Stimulated activated CD4-positive, alpha-beta T cell treated with anti-CD3 and anti-CD28 coated beads, Interleukin-4, amount 100 ng/mL, for 24 hours (primary cell): Measurements from ENCODE around the gene EEF2K.
"Not testable (repeated sequence)": the region's sequence is repeated elsewhere in the genome, so short reads cannot be mapped to it uniquely, and the experiment has no call there.

Experiments
- DNase-seq: peaks from one replicate; pipeline ENCODE4 v3.0.0-alpha.2; 2020

EEF2K gene

DNA sequence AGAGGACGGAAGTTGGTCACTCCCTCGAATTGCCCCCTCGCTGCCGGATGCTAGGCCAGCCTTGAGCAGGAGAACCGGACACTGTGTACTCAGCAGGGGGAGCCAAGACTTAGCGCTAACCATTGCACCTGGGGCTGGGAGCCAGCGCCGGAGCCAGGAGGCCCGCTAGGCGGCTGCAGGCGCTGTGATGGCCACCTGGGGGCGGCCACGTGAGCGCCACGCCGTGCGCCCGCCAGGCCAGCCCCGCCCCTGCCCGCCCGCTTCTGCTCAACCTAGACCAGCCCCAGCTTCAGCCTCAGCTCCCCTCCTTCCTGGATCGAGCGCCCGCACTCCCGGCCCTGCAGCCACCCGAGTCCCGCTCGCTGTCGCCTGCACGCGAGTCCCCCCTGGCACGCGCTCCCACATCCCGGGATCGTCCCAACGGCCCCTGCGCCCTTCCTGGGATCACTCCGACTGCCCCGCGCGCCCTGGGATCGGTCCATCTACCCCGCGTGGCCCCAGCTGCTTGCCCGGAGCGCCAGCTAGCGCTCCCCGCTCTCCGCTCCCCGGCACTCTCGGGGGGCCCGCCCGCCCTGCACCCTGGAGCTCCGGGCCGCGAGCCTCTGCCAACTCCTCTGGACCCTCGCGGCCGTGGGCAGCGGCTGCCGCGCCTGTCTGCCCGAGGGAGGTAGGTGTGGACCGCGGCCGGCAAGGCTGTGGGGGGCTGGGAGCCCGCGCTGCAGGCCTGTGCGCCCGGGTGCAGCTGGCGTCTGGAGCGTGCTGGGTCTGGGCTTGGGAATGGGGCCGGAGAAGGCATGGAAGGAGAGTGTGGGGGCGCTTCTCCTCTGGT lies at the start of gene EEF2K:
TSS of gene EEF2K (plus strand) at position 266 of the 829 bp plus-strand sequence. CDS start 19,452 bp downstream, outside the sequence.
- peak; percentile 82 for DNase-seq

DNA sequence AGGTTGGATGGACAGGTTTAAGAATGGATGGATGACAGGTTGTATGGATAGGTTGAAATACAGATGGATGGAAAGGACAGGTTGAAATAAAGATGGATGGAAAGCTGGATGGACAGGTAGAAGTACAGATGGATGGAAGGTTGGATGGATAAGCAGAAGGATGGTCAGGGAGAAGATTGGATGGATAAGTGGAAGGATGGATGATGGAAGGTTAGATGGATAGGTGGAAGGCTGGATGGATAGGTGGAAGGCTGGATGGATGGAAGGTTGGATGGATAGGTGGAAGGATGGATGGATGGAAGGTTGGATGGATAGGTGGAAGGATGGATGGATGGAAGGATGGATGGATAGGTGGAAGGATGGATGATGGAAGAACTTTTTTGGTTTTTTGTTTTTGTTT lies 44.7 kb upstream of the EEF2K start:
- DNase-seq = no peak

DNA sequence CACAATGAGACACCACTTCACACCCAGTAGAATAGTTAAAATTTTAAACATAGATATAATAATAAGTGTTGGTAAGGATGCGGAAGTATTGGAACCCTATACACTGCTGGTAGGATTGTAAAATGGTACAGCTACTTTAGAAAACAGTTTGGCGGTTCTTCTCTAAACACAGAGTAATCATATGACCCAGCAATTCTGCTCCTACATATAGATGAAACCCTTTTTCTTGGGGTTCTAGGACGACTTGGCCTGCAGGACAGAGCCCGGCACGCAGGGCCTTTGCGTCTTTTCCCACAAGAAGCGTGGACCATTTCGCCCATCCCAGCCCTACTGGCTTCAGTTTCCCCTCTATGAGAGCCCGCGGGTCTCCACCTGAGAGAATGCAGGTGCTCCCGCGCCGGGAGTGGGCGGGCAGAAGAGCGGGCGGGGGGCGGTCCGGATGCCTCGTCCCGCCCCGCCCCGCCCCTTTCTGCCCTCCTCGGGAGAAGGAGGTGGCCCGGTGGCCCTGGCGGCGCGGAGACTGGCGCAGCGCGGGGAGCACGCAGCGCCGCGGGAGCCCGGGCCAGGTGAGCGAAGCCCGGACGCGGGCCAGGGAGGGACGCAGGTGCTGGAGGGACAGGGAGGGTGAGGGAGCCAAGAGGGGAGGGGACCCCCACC lies 44.0 kb upstream of the EEF2K start, which contains the start of gene SDR42E2:
TSS of gene SDR42E2 (plus strand) at position 508 of the 657 bp plus-strand sequence. CDS start 3,077 bp downstream, outside the sequence.
- peak; percentile 26 for DNase-seq

DNA sequence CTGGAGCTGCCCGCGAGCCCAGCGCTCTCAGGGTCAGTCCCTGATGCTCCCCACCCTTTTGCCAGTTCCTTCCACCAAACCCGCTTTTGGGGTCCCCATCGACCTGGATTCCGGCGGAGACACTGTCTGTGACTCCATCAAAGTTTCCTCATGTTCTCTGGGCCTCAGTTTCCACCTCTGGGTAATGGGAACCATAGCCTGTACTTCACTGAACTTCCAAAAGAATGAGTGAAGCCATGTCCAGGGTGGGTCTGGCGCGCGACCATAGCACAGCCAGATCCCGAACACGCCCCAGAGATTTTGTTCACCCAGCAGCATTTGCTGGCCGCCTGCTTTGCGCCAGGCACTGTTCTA lies 43.4 kb upstream of the EEF2K start:
- DNase-seq = no peak

DNA sequence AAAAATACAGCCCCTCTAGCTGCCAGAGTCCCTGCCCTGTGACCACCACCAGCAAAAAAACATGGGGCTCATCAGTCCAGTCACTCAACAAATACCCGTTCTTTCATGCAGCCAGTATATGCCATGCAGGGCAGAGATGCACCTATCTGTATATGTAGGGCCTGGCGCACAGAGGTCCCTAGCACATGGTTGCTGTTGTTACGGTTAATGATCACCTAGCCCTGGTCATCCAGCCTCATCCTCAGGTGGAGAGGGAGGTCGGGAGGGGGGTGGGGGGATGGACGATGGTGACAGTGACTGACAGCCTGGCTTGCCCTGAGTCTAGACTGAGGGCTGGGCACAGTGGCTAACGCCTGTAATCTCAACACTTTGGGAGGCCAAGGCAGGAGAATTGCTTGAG lies 42.3 kb upstream of the EEF2K start:
- DNase-seq = no peak

DNA sequence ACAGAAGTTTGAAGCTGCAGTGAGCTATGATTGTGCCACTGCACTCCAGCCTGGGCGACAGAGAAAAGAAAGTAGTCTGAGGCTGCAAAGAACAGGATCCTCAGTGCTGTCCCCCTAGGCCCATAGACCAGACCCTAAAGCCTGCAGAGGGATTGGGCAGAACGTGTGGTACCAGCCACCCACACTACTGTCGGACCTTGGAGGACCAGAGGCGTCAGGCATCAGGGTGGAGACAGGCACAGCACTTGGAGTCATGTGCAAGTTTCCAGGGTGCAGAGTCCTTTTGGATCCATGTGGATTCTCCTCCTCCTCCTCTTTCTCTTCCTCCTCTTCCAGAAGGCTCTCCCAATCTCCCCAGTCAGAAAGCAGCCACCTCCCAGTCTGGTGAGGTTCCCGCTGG lies 41.6 kb upstream of the EEF2K start:
- no peak for DNase-seq

DNA sequence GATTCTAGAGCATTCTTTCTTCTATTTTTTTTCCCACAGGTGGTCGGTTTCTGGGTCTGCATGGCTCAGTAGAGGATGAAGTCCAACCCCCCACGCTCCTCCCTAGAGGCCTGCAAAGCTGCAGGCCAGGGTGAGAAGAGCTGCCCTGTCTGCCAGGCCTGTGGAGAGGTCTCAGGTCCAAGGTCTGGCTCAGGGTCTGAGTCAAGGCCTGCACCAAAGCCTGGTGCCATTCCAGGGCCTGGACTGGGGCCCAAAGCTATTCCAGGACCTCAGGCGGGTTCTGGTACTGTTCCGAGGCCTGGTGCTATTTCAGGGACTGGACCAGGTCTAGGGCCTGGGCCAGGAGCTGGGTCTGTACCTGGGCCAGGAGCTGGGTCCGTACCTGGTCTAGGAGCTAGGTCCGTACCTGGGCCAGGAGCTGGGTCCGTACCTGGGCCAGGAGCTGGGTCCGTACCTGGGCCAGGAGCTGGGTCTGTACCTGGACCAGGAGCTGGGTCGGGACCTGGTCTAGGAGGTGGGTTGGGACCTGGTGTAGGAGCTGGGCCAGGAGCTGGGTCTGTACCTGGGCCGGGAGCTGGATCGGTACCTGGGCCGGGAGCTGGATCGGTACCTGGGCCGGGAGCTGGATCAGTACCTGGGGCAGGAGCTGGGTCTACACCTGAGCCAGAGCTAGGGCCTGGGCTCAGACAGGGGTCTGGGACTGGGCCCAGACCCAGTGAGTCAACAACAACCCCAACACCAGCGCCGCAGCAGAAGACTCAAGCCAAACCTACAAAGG lies 40.4 kb upstream of the EEF2K start:
- no peak for DNase-seq

DNA sequence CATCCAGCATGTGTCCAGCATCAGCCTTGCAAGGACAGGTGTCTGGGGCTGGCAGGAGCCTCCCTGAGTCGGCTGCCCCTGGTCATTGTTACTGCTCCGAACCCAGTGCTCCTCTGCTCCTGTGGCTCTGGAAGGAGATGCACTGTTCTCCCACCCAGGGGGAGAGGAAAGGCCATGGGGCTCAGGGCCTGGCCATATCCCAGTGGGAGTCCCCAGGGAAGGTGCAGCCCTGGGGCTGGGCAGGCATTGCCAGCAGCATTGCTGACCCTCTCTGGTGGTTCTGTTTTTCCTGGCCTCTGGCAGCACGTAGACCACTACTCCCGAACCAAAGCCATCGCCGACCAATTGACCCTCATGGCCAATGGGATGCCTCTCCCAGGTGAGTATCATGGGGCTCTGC lies 34.1 kb upstream of the EEF2K start:
- no peak for DNase-seq

DNA sequence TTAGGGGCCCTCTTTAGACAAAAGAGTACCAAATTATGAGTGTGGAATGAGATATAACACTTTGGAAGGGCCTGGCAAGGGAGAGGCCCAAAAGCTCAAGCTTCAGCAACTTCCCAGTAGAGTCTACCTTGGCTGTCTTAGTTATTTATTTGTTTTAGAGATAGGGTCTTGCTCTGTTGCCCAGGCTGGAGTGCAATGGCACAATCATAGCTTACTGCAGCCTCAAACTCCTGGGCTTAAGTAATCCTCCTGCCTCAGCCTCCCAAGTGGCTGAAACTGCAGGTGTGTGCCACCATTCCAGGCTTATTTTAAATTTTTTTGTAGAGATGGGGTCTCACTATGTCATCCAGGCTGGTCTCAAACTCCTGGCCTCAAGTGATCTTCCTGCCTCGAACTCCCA lies 33.4 kb upstream of the EEF2K start:
- DNase-seq = not testable (repeated sequence)

DNA sequence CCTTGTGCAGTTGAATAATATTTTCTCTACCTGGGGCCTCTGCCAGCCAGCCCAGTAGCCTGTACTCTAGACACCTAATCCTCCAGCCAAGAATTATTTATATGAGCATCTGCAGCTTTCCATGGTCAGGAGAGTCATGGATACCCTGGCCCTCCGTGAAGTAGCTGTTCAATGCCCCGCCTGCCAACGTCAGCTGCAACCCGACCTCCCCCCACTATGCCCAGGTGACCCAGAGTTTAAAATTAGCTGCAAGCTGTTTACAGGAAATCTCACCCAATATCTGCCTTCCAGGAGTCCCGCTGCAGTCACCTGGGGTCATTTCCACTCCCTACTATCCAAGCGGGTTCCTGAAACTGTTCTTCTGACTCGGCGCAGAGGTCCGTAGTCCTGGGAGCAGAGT lies 31.4 kb upstream of the EEF2K start:
- no peak for DNase-seq

DNA sequence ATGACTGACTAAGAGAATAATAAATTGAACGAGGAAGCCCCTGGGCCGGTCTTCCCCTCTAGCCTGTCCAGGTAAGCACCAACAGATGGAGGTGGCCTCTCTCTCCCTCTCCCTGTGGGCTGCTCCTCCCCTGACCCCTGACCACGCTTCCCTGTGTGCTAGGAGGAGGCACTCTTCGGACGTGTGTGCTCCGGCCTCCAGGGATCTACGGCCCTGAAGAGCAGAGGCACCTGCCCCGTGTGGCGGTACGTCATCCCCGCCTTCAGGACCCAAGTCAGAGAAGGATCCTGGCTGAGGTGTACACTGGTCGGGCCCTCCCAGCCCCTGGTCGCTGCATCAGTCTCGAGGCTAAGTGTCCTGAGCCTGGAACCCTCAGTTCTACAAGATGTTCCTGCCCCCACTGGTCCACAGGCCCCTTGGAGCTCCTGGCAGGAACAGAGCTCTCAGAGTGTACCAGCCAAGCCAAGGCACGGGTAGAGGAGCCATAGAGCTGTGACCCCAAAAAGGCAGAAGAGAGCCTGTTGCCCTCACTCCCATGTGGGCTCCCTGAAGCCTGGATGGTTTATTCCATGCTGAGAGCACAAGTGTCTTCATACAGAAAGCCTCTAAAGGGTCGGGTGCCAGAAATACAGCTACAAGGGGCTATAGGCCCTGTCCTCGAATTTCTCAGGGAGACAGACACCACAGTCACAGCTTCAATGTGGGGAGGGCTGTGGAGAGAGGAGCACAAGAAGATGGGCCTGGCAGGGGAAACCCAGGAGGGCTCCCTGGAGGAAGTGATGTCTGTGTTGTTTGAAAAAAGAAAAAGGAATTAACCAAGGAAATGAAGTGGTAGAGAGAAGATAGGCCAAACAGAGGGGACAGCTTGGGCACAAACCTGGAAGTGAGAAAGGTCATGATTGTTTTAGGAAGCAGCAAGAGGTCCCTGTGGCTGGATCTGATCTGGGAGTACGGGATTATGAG lies 27.8 kb upstream of the EEF2K start:
- no peak for DNase-seq

DNA sequence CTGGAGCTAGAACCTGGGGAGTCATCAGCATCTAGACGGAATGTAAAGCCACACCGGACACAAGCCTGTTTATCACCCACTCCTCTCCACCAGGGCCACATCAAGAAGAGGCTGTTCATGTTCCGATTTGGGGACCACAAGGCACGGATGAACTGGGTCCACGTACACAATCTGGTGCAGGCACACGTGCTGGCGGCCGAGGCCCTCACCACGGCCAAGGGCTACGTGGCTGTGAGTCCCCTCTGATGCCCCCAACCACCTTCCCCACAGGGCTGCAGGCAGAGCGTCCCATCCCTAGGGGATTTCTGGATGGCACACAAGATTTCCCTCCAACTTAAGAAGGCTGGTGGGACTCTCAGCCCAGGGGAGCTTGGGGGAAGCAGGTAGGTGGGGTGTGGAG lies 24.7 kb upstream of the EEF2K start:
- DNase-seq = no peak

DNA sequence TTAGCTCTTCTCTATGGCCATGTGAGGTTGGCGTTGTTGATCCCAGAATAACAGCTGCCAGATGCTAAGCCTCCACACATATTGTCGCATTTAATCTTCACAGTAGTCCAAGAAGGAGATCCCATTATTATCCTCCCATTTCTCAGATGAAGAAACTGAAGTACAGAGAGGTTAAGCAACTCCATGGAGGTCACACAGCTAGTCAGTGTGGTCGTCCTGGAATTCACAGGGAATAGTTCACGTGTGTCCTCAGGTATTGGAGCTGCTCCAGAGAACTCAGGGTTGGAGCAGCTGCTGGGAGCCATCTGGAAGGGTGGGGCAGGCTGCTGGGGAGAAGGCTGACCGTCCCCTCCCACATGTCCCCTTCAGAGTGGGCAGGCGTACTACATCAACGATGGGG lies 24.2 kb upstream of the EEF2K start:
- no peak for DNase-seq

DNA sequence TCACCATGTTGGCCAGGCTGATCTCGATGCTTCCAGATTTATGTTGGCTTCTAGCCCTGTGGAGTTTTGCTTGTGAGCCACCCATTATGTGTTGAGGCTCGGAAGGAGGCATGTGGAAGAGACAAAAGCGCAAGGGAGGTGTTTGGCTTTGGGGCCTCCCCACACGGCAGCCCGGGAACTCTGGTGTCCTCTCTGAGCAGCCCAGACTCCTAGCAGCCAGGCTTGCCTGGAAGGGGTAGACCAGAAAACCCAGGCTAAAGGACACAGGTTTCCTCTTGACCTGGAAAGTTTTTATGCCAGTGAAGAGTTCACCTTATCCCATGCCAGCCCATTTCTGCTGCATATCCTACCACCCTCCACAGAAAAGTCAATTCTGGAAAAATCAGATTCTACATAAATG lies 22.7 kb upstream of the EEF2K start:
- DNase-seq = no peak

DNA sequence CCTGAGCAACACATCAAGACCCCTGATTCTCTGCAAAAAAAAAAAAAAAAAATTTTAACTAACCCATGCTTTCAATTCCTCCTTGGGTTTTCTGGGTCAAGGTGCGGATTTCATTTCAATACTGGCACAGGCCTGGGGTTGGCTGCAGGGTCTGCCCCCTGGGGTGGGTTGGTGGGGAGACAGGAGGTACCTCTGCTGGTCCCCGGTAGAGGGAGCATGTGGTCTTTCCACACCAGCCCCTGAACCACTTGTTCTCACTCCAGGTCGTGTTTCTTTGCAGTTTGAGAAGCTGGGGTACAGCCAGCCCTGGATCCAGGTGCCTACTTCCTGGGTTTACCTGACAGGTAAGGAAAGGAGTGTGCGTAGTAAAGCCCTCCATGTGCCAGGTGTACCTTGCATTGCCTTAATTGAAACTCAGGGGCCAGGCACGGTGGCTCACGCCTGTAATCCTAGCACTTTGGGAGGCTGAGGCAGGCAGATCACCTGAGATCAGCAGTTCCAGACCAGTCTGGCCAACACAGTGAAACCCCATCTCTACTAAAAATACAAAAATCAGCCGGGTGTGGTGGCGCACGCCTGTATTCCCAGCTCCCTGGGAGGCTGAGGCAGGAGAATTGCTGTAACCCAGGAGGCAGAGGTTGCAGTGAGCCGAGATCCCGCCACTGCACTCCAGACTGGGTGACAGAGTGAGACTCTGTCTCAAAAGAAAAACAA lies 22.0 kb upstream of the EEF2K start:
- DNase-seq = no peak

DNA sequence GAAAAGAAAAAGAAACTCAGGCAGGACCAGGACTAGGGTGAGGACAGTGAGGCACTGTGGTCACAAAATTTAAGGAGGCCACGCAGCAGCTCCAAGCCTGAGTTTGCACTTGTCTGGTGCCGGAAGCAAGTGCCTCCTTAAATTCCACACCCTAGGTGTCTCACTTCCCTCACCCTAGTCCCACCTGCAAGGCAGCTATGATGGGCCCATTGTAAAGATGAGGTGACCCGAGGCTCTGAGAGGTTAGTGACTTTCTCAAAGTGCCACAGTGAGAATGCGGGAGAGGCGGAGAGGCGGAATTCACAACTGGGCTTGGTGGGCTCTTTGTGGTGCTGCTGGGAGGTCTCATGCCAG lies 21.5 kb upstream of the EEF2K start:
- no peak for DNase-seq

DNA sequence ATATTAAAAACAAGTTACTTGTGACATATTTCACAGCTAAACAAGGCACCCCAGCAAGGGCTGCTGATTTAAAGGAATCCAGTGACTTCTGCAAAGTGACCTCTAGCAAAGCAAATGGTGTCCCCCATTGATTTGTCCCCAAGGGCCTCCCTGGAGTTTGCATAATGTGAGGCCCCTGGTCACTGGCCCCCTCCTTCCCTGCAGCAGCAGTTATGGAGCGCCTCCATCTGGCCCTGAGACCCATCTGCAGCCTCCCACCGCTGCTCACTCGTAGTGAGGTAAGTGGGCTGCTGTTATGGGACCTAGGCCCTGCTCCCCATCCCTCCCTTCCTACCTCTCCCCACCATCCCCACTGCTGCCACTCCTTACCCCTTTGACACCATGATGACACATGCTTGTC lies 19.6 kb upstream of the EEF2K start:
- no peak for DNase-seq

DNA sequence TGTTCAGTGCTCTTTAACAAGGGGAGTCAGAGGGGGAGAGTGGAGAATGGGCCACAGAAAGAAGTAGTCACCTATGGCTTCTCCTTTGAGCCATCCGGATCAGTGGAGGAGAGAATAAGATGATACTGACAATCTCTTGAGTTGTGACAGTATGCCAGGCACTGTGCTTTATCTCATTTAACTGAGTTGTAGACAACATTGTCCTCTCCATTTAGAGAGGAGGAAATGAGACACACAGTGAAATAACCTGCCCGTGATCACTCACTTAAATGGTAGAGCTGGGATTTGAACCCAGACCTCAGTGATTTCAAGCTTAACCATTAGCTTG lies 17.8 kb upstream of the EEF2K start:
- no peak for DNase-seq

DNA sequence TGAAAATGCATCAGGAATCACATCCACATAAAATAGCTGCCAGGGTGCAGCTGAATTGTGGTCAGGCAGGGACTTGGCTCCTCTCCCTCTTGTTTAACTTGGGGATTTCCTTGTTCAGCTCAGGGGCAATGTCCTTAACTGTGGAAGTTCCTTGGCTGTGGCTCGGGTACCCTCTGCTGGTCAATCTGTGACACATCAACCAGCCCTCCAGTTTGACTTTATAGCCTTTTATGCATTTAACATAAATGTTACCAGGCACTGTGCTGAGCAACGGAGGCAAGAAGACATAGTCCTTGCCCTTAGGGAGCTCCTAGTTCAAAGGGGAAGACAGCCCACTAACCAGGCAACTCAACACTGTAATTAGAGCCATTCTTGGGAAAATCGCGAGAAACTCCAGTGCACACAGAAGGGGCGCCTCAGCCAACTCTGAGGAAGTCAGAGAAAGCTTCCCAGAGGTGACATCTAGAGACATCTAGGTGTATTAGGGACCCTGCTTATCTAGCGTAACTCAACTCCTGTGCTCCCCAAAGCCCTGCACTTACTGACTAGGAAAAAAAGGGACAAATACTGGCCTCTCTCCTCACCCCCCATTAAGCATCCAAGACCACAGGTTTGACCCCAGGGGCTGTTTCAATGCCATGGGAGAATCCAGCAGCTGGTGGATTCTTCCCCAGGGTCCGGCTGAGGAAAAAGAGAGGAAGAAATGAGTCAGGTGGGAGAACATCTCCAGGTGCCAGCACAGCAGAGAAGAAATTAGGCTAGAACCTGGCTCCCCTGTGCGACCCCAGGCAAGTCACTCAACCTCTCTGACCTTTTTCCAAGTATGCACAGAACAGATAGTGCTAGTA lies 17.3 kb upstream of the EEF2K start:
- peak; percentile 72 for DNase-seq

DNA sequence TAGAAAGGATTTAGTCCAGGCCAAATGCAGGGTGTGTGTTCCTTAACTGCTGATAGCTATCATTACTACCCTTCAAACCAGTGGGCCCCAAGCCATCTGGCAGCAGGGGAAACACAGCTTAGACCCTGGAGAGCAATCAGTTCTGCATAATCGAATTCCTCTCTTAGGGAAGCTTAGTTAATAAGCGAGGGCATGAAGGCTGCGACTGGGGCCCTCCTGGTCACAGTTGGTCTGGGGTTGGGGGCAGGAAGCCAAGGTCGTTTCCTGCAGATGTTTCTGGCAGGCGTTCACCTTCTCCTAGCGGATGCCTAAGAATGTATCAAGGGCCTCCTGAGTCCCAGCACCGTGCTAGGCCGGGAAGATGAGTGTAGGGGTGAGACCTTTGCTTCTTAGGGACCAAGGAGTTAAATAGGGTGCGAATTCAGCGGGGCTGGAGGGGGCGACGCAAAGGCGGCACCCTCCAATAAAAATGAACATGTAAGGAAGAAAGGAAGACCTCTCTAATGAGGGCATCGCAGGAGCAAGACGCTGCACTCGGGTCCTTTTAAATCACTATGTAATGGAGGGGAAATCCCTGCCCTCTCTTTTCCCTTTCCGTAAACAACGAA lies 16.5 kb upstream of the EEF2K start:
- DNase-seq = no peak
